A204.1 (cell line): Measurements from ENCODE around the gene COL5A1.

Experiments
- FAIRE-seq: peaks from 2 replicates; lab custom pipeline; 2012; peaks lifted over from hg19 to GRCh38; lab: Jason Lieb, UNC

COL5A1 gene

DNA sequence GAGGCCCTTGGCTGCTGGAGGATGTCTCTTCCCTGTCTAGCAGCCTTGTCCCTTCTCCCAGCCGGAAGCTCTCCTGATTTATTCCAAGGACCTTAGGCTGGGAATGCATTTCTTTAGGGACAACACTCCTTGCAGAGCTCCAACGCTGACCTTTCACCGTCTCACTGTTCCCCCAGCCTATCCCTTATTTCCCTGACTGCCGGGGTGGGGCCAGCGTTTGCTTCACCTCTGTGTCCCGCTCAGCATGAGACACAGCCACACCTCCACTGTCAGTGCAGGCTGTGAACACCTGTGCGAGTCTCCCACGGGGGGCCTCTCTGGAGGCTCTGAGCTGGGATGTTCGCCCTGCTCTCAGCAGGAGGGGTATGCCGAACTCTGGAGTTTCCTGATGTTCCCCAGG is 132.8 kb downstream of the COL5A1 start:
- no peak for FAIRE-seq

DNA sequence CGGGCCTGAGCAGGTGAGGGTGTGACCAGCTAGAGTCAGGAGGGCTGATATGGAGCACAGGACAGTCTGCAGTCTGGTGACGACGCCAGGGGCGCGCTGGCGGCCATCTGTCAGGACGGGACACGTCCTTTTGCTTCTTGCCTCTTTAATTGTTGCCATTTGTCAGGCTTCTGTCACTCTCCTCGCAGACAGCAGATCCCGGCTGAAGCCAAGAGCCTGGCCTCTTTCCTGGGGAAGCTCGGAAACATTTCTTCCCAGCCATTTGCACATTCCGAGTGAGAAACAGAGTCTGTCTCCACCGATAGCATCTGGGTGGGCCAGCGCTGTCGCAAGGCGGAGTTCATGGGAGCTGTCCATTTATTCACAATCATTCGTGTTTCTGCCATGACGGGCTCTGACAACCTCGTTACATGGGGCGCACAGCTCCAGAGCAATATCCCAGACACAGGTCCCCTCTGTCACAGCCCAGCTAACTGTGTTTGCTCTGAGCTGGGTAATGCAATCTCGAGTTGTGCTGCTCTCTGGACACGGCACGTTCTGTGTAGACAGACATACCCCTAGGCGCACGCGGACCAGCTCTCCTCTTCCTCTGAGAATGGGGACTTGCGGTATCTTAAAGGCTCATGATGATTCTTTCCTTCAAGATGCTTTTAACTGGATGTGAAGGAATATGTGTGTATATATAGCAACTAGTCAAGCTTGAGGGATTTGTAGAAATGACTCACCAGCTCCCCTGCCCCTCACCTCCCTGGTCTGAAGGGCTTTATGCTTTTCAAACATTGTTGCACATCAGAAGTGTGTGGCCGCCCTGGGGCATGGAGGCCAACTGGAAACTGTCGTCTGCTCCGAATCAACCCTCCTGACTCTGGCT is 133.7 kb downstream of the COL5A1 start:
- no peak for FAIRE-seq

DNA sequence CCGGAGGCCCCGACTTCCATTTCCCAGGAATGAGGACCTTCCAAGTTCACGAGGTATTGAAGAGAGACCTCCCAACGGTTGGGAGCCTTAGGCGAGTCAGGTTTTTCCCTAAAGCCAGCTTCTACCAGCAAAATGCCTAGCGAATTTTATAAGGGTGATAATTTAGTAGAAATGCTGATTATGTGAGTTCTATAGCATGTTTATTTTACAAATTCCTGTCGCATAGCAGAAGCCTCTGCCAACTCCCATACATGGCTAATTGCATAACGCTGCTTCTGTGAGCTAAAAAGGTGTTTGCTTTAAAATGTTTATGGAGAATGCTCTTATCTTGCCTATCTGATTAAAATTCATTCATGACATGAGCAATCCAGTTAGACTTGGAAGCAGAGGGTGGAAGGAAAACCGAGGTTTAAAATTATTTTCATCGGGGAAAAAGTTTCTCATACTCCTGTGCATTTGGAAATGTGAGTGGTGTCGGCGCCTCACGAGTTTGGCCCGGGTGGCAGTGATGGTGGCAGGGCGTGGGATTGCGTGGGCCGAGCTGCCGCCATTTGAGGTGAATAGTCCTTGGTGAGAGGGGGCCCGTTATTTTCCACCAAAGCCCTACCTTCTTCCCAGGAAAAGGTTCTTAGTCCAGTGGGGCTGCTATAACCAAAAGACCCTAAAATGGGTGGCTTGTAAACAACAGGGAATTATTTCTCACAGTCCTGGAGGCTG is 134.6 kb downstream of the COL5A1 start:
- FAIRE-seq: no peak

DNA sequence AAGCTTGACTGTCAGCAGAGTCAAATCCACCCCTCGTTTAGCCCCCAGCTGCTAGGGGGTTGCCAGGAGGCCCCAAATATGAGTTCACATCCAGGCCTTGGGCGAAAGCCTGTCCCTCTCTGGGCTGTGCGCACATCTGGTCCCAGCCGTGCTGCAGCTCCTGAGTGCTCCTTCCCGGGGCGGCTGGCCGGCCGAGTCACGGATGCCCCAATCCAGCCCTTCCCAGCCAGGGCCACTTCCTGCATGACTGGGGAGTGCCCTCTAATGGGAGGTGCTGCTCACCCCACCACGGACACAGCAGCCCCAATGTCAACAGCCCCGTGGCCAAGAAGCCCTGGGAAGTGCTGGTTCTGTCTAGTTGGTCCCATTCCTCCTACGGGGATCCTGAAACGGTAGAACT is 135.6 kb downstream of the COL5A1 start:
- FAIRE-seq: no peak

DNA sequence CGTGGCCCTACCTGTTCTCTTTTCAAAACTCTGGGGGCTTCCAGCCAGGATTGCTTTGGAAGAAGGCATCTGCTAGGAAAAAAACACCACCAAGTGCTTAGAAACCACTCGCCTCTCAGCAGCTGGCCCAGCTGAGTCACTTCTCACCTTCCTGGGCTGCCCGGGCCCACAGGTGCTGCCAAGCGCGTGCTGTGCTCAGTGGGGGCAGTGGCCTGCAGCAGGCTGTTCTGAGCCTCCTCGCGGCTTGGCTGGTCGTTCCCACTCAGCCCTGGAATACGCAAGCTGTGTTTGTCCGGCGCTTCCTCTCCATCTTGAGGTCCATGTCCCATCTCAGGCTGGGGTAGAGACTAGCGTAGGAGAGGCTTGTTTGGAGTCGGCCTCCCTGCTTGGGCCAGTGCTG is 136.6 kb downstream of the COL5A1 start:
- no peak for FAIRE-seq

DNA sequence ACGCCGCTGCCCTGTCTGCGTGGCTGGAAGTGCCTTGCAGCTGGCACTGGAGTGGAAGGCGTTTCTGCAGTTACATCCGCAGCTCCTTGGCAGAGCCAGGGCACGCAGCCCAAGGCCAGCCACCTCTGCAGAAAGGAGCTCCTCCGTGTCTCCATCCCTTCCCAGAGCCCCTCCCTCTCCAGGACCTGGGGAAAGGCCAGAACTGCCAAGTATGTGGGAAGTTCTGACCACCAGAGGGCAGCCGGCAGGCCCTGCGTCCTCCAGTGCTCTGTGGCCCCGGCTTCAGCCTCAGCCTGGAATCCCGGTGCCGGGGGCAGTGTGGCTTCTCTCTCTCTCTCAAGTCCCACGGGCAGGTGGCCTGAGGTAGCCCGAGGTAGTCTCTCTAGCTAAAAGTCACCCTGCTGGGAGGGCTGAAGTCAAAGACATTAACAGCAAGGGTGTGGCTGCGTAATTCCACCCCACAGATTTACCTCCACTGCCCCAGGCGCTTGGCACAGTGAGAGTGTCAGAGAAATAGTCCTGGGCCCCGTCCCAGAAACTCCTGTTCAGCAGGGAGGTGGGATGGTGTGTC is 137.3 kb downstream of the COL5A1 start:
- no peak for FAIRE-seq

DNA sequence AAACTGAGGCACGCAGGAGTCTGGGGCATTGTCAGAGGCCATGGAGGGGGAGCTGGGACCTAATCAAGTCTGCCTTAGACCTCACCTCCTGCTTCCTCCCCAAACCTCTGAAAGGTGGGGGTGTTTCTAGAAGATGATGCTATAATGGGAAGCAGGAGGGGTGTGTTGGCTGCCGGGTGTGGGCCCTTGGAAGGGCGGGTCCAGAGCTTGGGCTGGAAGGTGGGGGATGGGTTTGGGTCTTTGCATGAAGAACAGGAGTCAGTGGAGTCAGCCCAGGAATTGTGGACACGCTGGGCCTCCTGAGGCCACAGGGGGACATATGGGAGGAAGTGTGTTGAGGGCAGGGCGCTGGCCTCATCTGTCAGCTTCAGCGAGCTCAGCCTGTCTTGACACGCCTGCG is 138.0 kb downstream of the COL5A1 start:
- no peak for FAIRE-seq

DNA sequence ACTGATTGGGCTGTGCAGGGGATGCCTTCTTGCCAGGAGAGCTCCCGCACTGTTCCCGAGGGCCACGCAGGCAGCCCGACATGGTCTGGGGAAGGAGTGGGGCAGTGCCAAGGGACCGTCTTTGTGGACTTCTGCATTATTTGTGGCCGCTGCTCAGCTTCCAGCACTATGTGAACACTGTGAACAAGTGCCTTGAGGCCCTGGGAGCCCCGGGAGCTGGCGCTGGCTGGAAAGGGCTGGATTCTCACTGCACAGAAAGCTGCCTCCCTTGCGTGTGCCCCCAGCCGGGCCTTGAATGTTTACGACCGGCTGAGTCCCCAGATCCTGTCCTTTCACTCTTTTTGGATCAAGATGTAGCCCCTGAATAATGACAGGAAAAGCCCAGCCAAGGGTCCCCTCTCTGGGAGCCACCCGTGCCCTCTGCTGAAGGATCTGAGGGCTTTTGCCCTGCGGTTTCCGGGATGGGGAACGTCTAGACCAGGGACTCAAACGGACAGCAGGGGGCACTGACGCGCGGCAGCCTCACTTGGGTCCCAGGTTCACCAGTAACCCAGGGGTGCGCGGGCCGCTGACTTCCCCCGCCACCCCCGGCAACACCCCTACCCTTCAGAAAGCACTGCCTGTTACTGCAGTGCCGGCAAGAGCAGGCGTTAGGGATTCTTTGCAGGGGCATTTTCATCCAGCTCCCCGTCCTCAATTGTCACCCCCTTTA is 140.1 kb downstream of the COL5A1 start:
- FAIRE-seq: no peak

DNA sequence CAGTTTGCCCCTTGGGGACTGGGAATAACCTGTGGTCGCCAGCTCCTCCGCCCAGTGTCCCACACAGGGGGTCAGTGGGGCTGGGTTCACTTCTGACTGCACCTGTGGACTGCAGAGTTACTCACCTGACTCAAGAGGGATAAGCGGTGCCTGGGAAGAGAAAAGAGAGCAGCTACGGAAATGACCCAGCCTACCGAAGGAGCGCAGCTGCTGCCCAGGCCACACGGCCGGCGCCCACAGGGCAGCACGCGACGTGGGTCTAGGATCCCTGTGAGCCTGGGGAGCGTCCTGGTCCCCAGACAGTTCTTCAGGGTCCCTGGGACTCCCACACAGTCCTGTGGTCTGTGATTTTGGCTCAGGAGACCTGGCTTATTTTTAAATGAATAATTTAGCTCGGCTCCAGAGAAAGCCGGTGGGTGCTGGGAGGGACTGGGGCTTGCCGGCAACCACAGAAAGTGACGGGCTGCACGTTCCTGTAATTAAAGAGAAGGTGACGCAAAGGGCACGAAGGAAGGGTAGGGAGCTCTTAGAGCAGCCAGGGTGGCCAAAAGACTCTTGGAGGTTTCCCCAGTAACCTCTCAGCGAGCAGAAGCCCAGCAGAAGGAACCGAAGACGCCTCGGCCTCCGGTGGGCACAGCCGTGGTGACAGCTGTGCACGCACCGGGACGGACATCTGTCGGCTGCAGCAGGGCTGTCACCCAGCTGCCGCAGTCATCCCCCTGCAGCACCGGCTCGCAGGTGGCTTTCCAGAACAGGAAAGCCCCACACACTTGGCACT is 141.5 kb downstream of the COL5A1 start:
- FAIRE-seq: no peak

DNA sequence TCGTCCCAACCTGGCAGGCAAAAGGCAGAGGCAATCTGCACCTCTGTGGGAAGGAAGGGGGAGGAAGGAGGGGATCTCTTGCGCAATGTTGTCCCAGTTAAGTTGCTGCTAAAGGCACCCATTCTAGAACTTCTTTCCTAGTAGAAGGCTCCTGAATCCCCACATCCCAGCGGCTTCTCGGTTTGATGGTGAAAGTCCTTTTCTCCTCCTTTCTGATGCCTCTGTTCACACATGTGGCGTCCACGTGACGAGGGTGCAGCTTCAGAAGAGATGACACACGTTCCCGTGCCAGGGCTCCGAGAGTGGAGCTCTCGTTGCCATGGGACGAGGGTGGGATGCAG is 142.1 kb downstream of the COL5A1 start:
- no peak for FAIRE-seq

DNA sequence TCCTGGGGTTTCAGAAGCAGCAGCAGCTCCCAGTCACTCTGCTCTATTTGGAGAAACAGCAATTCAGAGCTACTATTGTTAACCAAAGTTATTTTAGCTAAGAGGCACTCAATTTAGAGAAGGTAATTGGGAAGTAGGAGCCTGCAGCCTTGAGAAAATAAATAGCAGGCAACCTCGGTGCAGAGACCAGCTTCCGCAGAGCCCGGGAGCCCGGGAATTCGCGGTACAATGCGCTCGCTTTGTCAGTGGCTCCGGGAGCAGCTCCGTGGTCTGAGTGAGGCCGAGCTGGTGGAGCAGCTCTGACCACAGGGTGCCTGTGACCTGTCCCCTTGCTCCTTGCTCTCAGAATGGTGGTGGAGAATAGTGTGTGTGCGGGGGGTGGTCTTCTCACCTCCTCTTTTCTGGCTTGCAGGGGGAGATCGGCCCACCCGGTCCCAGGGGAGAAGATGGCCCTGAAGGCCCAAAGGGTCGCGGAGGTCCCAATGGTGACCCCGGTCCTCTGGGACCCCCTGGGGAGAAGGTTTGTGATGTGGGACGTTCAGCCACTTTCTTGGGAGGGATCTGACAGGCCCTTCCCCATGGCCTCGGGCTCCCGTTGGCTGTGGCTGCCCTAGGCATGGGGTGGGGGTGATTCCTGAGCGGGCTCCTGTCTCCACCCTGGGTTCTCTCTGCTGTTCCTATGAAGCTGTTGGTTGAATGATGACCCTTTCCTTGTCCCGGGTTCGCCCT is 143.1 kb downstream of the COL5A1 start:
- no peak for FAIRE-seq

DNA sequence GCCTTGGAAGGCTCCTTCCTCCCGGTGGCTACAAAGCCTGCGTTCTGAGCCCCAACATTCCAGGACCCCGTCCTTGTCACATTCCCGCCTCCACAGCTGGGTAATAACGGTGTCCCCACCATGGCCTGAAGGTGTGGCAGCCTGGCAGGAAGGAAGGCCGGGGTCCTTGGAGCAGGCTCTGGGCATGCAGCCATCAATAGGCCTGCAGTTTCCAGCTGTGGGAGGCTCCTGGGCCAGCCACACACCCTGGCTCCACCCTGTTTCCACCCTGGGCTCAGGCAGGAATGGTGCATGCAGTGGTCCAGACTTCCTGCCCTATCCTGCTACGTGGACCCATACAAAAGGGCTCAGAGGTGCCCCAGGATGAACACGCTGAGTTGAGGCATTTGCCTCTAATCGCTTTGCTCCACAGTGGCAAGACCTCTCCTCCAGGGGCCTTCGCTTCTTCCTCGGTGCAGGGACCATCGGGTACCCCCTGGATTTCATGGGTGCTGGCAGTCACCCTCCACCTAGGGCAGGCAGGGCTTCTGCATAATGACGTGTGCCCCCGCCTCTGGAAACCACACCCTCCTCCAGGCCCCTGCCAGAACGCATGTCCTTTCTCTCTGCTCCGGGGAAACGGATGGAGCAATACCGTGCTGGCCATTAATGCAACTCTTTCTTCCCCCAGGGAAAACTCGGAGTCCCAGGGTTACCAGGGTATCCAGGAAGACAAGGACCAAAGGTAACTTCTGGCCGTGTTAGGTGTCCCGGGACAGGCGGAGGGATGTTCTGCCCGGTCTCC is 143.9 kb downstream of the COL5A1 start:
- no peak for FAIRE-seq

DNA sequence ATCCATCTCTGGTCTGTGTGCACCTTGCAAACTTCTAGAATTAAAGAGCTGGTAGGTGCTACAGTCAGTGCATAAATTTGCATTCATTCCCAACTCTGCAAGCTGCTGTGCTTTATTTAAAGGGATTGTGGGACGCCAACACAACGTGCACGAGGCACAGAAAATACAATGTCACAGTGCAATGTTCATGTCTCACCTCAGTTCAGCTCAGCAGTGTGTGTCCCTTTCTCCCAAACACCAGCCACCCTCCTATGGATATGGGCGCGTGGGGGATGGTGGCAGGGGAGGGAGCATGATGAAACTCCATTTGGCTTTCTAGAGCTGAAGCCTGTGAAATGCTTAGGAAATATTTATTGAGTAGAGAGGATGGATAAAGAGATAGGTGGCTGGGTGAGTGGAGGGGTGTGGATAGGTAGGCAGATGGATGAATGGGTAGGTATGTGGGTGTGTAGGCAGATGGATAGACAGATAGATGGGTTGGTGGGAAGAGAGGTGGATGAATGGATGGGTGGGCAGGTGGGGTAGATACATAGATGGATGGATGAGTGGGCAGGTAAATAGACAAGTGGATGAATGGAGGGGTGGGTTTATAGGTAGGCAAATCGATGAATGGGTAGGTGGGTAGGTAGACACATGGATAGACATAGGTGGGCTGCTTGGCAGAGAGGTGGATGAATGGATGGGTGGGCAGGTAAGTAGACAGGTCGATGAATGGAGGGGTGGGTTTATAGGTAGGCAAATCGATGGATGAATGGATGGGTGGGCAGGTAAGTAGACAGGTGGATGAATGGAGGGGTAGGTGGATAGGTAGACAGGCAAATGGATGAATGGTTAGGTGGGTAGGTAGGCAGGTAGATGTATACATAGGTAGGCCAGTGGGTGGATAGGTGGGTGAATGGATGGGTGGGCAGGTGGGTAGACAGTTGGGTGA is 146.3 kb downstream of the COL5A1 start:
- FAIRE-seq: no peak

DNA sequence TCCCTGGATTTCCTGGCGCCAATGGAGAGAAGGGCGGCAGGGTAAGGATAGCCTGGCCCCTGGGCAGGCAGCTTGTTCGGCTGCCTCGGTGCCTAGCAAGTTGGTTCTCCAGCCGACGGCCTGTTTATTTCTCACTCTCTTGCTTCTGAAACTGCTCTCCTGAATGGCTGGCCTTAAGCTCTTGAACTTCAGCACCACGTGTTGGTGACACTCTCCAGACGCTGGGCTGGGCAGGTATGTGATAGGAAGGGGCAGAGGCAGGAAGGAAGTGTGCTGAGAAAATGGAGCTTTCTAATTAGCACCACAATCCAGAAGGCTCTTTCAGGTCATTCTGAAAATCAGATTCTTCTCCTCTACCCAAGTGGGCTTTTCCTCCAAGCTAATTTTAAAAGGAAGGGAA is 147.6 kb downstream of the COL5A1 start:
- FAIRE-seq: no peak

DNA sequence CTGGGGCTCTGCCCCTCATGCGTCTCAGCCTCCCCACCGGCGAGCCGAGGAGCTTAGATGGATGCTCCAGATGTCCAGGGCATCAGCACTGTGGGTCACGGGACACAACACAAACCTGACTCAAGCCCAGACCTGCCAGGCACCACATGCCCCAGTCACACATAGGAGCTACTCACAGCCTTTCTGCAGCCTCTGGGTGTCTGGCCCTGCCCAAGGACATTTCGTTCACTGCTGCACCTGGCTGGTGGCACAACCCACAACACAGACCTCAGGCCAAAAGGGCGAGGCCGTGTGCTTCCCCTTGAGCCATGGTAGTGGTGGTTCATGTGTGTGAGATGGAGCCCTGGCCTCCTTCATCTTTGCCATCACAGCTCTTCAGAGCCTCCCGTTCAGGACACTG is 149.4 kb downstream of the COL5A1 start:
- FAIRE-seq: no peak

DNA sequence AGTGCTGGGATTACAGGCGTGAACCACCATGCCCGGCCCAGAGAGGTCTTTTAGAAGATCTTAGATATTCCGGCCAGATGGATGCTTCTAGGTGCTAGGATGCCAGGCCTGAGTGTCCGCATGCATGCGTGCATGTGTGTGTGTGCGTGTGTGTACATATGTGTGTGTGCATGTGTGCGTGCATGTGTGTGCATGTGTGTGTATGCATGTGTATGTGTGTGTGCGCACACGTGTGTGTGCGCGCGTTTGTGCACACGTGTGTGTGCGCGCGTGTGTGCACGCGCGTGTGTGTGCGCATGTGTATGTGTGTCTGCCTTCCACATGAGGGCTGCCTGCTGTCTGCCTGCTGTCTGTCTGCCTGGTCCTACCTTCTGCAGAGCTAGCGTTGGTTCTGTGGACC is 151.0 kb downstream of the COL5A1 start:
- FAIRE-seq: no peak

DNA sequence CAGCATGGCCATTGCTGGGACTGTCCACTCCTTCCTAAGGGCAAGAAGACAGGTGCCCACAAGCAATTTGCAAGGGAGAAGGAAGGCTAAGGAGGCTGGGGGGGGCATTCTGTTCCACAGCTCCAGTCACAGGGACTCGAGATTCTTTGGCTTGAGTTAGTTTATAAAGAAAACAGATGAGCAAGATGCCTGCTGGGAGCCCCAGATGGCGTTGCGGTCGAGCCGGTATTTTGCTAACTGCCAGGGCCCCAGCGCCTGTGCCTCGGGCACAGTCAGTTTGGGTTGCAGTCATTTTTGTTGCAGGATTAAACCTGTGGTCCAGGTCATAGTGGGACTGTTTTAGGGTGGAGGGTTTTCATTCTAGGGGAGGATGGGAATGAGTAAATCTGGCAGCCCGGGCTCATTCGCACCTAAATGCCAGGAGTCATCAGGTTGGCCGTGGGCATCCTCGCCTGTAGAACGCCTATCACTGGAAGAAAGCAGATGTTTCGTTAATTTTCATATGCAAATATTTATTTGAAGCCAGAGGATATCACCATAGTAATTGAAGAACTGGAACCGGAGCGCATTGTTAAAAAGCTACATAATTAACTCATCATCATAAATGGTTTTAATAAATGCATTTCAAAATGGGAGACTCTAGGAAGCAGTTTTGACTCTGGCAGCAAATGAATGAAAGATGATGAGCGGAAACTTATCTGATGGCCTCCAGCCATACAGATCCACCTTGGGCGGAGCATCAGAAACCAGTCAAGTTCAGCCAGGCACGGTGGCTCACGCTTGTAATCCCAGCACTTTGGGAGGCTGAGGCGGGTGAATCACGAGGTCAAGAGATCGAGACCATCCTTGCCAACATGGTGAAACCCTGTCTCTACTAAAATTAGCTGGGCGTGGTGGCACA is 151.9 kb downstream of the COL5A1 start:
- FAIRE-seq: no peak

DNA sequence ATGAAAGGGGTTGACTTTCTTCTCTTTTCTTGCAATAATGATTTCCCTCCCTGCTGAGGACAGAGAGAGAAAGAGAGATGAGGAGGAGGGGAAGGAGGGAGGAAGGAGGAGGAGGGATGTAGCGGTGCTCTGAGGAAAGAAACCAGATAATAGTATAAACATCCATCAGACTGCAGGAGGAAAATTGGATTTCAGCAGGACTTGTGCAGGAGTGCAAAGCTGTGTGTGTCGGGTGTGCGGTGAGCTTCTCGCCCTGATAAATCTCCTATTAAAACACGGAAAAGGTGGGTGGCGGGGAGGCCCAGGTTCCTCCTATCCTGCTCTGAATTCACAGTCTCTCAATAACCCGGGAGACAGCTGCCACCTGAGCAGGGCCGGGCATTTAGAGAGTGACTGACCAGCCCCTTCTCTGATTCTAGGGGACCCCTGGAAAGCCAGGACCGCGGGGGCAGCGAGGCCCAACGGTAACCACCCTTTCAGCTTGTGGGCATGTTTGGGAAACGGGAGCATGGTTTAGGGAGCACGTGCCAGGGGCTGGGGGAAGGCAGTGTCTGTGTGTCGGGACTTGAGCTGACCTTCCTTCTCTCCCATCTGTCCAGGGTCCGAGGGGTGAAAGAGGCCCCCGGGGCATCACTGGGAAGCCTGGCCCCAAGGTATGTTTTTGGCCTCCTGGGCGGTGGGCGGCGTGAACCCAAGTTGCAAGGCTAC is 153.2 kb downstream of the COL5A1 start:
- no peak for FAIRE-seq
